ENCODE measurements around the gene TCF12.

GRCh38 chr15:57328897-57329296 lies 410.5 kb downstream of the TCF12 start:
- no peak for TF ChIP-seq CTCF (IDR thresholded peaks at IDR 0.05; ENCODE audit: extremely low read depth in 1 of 2, insufficient read depth in 1 of 2, low read depth in 1 of 2, low read length in 2 of 2)
- no peak for TF ChIP-seq POLR2AphosphoS5 (IDR thresholded peaks at IDR 0.05; ENCODE audit: insufficient read depth, low read depth, low read length)
- no peak for TF ChIP-seq POLR2A (IDR thresholded peaks at IDR 0.05; ENCODE audit: low read depth, low read length)
- no peak for TF ChIP-seq EZH2 (IDR thresholded peaks at IDR 0.05; ENCODE audit: borderline replicate concordance, low read depth, low read length, severe bottlenecking)
- no peak for TF ChIP-seq GATA2 (IDR thresholded peaks at IDR 0.05; ENCODE audit: insufficient read depth, insufficient read length, low read depth, low read length)
- TF ChIP-seq, protein P1, sequence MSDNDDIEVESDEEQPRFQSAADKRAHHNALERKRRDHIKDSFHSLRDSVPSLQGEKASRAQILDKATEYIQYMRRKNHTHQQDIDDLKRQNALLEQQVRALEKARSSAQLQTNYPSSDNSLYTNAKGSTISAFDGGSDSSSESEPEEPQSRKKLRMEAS (IDR thresholded peaks at IDR 0.05; ENCODE audit: insufficient read depth, insufficient read length), result no peak
